ENCODE data around the gene STARD4.

The STARD4 gene, protein sequence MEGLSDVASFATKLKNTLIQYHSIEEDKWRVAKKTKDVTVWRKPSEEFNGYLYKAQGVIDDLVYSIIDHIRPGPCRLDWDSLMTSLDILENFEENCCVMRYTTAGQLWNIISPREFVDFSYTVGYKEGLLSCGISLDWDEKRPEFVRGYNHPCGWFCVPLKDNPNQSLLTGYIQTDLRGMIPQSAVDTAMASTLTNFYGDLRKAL

DNA sequence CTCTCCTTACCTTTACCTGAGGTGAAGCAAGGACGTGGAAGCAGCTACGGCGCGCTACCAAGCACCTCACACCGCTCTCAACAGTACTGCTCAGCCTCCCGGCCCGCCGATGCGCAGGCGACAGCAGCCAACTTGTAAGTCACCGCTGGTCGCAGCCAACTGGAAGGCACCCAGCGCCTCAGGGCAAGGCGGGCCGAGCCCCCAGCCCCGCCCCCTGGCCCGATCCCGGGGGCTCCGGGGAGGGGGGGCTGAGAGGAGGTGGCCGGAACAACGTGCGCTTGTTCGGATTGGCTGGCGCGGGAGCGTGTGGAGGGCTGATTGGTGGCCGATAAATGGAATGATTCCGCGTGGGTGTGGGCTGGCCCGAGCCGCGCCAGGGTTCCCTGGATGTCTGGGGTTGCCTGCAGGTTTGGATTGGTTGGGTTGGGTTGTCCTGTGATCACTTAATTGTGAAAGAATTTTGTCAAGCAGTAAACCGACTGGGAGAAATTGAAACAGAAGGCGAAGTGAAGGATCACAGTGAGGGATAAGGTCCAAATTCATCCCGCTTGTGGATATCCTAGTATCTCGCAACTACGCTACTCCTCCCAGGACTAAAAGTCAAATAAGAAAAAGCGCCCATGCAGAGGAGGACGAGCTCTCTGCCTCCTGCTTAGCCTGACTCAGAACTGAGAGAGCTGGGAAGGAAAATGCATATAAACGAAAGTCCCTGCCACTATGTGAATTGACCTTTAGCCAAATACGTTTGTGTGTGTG lies at the start of gene STARD4:
Gene STARD4 (minus strand): TSS at position 161 of the 756 bp plus-strand sequence. CDS start 5,102 bp downstream, outside the sequence.
- peak; percentile 97 for DNase-seq (ENCODE audit: low spot score)

DNA sequence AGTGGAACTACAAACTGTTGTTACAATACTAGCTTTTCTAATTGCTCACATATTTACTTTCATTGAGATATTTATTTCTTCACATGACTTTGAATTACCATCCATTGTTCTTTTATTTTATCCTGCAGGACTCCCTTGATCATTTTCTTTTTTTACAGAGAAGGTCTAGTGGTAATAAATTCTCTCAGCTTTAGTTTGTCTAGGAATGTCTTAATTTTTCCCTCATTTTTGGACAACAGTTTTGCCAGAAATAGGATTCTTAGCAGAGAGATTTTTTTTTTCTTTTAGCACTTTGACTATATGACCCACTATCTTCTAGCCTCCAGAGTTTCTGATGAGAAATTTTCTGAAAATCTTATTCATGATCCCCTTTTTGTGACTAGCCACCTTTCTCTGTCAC lies 47.3 kb upstream of the STARD4 start:
- no peak for DNase-seq (ENCODE audit: low spot score)

DNA sequence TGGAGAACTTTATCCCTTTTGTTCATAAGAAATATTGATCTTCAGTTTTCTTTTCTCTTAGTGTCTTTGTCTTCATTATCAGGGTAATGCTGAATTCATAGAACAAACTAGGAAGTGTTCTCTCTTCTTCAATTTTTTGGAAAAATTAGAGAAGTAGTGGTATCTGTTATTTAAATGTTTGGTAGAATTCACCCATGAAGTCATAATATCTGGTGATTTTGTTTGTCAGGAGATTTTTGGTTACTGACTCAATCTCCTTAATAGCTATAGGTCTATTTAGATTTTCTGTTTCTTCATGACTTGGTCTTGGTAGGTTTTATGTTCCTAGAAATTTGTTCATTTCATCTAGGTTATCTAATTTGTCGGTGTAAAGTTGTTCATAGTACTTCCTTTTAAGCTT lies 45.4 kb upstream of the STARD4 start:
- DNase-seq (ENCODE audit: low spot score): no peak

DNA sequence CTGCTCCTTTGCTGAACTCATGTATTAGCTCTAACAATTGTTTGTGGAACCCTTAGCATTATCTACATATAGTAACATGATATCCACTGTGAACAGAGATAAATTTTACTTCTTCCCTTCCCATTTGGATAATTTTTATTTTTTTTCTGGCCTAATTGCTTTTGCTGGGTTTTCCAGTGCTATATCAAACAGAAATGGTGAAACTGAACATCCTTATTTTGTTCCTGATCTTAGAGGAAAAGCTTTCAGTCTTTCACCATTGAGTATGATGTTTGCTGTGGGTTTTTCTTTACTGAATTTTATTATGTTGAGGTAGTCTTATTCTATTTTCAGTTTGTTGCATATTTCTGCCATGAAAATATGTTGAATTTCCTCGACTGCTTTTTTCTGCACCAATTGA lies 44.8 kb upstream of the STARD4 start:
- DNase-seq (ENCODE audit: low spot score): no peak

DNA sequence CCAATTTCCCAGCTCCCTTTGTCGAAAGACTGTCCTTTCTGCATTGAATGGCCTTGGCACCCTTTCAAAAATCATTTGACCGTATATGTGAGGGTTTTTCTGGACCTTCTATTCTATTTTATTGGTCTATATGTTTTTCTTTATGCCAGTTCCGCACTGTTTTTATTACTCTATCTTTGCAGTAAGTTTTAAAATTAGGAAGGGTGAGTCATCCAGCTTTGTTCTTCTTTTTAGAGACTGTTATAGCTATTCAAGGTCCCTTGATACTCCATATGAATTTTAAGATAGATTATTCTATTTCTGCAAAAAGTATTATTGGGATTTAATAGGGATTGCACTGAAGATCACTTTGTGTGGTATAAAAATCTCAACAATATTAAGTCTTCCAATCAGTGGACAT lies 44.2 kb upstream of the STARD4 start:
- DNase-seq (ENCODE audit: low spot score): no peak

DNA sequence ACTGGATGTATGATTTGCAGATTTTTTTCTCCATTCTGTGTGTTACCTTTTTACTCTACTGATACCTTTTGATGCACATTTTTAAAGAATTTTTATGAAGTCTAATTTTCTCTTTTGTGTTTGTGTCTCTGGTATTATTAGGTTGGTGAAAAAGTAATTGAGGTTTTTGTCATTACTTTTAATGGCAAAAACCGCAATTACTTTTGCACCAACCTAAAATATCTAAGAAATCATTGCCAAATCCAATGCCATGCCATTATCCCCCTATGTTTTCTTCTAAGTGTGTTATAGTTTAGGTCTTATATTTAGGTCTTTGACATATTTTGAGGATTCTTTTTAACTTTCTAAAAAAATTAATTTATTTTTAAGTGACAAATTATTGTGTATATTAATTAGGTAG lies 43.4 kb upstream of the STARD4 start:
- no peak for DNase-seq (ENCODE audit: low spot score)

DNA sequence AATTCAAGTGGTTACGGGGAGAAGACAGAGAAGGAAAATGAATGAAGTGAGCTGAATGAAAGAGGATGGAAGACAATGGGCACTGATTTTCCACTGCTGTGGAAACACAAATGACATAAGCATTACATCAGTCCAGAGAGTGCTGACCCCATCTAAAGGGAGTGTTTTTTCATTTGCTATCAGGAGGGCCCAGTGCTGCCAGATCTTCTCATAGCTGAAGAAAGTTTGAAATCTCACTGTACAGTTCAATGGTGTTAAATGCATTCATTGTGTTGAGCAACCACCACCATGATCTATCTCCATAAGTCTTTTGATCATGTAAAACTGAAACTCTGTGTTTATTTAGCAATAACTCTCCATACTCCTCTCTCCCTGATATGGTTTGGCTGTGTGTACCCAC lies 41.5 kb upstream of the STARD4 start:
- DNase-seq (ENCODE audit: low spot score): no peak

DNA sequence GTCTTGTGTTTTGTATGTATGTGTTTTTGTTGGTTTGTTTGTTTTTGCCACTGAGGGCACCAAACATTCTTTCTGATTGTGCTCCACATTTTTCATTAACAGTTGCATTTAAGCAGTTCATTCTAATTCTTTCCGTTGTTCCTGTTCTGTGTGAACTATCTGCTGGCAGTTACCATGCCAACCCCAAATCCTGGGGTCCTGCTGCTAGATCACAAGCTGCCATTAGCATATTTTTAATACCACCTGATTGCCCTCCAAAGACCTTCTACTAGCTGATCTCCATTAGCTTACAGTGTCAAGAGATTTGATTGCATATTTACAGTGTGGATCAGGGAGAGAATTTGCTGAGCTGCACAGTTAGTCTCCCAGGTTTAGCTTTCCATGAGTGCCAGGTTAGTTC lies 40.6 kb upstream of the STARD4 start:
- no peak for DNase-seq (ENCODE audit: low spot score)

DNA sequence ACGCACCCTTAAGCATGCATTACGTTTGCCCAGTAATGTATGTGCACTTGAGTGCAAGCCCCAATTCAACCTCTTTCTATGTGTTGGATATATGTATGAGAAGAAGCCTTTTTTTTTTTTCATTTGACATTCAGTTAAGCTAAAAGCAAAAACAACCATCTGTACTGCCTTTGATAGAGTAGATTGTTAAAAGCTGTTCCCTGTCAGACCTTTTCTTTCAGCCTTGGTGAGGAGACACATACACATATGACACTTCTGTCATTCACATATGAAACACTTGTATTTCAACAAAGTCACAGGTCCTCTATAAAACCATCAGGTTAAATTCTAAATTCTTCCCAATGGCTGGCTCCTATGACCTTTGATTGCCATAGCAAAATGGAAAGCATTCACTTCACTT lies 40.2 kb upstream of the STARD4 start:
- no peak for DNase-seq (ENCODE audit: low spot score)

DNA sequence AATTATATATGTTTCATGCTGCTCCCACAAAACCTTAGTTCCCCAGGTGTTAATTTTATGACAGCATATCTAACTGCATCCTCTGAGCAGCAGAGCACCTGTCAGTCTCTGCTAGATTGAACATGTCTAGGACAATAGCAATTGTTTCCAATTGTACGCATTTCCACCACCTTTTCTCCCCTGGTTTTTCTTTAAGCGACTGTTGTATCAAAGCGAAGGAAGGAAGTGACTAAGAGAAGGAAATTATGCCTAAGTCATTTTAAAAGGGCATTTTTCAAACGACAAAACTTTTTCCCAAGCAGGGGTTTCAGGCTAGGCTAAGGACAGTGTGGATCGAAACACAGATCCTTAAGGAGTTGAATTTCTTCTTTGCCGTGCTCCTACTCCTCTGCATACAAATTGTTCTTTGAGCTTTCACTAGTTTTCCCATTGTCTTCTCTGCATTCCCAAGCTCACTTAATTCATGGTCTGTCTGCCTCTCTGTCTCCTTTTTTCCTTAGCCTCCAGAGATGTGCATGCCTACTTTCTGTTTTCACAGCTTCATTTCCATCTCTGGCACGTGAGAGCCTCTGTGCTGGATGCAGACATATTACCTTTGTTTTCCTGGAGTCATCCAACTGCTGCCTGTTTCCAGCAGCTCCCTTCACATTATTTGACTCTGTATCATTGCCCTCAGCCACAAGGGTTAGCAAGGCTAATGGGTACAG lies 39.4 kb upstream of the STARD4 start:
- DNase-seq (ENCODE audit: low spot score): no peak

DNA sequence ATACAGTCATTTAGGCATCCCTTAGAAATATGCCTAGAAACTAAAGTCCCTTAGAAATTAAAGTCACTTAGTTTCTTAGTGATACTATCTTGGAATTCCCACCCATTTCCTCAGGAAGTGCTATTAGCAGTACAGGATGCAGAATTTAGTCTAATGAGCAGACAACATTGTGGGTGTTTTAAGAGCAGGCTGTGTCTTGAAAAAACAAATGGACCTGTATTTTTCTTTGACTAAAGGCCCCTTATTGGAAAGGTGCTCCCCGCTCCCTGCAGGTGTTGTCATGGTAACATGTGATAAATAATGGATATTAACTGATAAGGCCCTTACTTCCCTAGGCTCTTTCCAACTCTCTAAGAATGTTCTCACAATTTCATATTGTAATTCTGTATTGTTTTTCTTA lies 38.8 kb upstream of the STARD4 start:
- no peak for DNase-seq (ENCODE audit: low spot score)

DNA sequence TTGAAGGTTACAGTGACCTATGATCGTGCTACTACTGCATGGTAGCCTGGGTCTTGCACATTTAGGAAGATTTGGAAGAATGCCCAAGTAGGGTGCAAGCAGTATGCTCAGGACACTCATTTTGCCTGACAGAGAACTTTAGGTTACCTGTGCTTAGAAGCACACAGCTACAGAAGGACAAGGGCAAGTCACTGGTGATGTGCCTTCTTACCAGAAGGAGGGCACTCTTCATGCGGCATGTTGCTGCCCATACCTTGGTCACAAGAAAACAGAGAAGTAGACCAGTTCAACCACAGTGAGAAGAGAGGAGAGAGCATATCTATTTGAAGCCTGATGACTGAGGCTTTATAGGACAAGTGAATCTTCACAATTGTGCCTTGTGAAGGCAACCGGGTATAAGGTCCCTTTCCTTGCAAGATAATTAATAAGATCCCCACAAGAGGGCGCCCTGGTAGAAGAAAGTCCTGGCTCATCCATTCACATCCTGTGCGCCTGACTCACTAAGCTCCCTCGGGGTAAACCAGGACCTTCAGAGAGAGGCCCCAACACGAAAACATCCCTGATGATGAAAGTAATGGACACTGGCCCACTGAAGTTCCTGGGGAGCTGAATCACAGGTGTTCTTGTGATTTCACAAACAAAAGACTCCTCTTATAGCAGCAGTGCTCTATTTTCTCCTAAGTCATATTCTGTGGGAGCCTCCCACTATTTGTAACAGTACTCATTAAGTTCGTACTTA lies 38.1 kb upstream of the STARD4 start:
- peak; percentile 82 for DNase-seq (ENCODE audit: low spot score)

DNA sequence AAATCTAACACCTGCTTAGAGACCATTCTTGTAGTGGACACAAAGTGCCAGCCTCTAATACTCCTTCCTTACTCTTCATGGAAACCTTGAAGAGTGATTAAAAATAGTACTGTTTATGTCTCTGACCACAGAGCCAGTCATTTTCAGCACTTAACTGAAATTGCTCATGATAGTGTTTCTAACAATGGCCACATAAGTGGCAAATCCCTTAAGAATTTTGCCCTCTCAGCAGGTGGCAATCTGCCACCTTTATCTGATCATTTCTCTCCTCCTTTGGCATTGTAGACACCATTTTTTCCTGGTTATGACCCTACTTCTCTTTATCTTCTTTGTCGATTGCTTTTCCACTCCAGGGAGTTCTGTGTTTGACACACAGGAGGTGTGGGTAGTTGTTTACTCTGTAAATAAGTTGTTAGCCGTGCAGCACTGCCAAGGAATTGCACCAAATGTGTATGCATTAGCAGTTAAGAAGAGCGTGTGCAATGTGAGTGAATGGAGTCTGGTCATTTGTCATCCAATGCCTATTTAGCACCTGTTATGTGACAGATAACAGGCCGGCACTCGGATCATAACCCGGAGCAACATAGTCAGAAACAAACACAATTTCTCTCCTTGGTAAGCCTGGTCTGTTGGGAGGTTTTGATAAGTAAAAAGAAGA lies 36.8 kb upstream of the STARD4 start:
- no peak for DNase-seq (ENCODE audit: low spot score)

DNA sequence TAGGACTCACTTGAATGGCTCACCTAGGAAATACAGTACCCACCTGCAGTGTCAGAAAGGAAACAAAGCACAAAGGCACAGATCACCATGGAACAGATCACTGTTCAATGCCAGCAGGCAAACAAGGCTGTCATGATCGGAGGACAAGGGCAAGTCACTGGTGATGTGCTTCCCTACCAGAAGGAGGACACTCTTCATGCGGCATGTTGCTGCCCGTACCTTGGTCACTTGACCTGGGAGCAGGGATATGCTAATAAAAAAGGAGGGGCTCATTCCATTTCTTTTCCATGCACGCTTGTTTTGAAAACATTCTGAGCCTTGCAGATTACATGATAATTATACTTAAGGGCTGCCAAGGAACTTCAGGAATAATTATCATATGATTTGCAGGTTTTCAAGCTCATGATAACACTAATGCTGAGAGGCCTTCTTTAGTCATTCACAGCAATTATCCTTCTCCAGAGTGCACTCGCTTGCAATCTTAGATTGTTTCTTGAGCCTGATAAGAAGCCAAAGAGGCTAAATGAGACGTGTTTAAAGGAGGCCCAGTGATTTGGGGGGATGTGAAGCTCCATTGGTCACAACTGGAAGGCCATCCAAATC lies 36.1 kb upstream of the STARD4 start:
- no peak for DNase-seq (ENCODE audit: low spot score)

DNA sequence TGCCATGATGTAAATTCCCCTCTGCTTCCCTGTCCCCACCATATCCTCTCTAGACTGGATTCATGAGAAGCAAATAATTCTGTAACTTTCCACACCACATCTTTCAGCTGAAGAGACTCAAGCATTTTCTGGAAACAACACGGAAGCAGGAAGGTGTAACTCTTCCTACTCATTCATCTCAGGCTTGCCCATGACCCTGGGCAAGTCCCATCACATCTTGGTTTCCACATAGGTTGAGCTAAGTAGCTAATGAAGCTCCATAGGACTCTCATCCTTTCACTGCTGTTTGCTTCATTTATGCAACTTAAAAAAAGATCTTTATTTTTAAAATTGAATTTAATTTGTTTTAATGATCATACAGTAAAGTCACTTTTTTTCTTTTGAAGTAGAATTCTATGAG lies 32.7 kb upstream of the STARD4 start:
- no peak for DNase-seq (ENCODE audit: low spot score)

DNA sequence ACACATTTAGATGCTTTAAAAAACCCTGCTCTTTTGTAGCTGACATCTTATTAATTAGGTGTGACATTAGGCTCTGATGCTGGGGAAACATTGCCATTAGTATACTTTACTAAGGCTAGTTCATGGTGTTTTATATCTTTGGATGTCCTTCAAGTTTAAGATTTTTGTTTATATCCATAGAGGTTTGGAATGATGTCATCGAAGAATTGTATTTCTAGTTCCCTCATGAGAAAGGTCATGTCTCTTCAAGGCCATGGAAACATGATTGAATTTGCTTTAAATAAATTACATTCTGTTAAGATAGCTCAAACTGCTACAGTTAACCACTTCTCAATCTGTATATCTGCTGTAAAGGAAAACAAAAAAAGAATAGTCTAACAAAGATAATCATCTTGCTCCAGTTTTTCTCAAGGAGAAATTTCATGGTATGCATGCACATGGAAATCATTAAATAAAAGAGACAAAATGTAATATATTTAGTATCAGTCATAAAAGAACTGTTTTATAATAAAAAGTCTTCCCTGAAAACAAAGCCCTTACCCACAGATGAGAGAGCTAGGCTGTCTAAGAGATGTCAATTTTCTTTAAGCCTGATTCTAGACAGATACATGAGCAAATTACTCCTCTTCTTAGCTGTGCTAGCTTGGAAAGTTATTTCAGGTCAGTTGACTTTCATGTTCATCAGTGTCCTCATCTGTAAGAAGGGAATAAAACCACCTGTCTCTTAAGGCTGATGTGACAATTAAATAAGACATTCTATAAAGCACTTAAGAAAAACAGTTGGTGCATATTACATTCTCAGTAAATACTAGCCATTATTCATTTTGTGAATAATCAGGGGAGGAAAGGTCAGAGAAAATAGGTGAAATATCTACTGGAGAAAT lies 25.0 kb upstream of the STARD4 start:
- no peak for DNase-seq (ENCODE audit: low spot score)

DNA sequence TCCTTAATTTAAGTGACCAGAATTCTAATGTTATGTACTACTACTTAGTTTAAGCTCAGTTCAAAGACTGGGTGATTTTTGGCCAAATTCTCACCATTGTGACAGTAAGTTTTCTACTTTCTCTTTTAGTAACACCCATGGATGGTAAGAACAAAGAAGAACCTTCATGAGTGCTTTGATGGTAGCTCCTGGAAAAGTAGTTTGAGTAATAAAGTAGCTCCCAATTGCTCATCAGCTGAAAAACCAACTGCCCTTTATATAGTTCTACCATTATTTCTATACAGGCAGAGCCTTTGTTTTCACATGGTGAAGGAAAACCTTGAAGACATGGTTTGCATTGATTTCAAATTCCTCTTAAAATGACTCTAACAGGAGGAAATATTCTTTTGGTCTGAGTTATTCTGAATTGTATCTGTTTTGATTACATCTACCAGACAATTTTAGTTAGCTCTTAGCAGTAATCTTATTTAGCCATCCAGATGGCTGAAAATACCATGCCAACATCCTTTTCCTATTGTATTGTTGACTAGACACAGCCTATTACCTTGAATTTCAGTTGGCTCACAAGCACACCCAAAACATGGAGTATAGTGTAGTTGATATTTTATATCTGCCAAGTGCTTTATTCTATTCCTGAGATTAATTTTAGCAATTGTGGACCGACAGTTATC lies 23.7 kb upstream of the STARD4 start:
- DNase-seq (ENCODE audit: low spot score): no peak

DNA sequence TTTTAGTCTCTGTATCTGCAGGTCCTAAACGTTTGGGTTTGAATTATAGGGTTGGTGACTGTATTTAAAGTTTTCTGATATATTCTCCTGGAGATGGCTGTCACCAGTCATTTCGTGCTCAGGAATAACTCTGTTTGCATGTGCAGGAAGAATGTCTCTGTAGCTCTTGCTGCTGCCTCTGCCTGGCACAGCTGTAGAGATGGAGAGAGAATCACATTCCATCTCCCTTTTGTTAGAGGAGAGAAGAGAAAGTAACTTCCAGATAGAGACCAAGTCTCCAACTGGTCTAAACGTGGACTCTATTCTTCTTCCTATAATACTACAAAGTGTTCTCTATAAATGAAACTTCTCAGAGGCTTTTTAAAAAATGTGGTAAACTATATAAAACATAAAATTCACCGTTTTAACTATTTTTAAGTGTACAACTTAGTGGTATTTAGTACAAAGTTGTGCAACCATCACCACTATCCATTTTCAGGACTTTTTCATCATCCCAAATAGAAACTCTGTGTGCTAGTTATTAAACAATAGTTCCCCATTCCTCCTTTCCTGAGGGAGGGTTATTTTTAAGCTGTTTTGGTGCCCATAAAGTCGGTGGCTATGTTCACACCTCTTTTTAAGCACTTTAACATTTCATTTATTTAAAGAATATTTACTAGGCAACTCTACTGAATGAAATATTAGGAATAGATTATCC lies 20.7 kb upstream of the STARD4 start:
- DNase-seq (ENCODE audit: low spot score): no peak

DNA sequence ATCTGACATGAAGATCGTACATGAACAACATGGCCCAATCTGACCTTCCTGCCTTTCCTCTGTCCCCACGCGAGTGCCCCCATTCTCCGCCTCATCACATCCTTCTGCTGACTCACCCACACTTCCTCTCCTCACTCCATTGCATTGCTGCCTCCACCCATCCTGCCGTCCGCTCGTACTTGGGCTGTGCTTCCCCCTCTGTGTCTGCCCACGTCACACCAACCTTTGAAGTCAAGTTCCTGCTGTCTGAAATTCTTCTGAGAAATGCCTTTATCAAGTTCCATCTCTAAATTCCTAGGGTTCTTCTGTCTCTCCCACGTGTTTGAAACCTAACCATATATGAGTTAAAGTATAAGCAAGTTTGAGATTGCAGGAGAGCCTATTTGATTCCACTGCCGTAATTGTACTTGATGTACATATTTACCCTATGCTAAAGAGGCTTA lies 18.0 kb upstream of the STARD4 start:
- DNase-seq (ENCODE audit: low spot score): peak; percentile 54

All from Ammon's horn (tissue), 1 donor.